NT2/D1 (cell line): ENCODE measurements around the gene TGFB3.

Experiments
- YY1 ChIP-seq: IDR thresholded peaks from 2 replicates; pipeline ENCODE4 v1.6.1; 2011; ENCODE audit not compliant: insufficient read length, insufficient read depth
- ZNF274 ChIP-seq: IDR thresholded peaks from 2 replicates; pipeline ENCODE4 v1.6.1; 2011; ENCODE audit warnings: mild to moderate bottlenecking, low read depth, low read length

DNA sequence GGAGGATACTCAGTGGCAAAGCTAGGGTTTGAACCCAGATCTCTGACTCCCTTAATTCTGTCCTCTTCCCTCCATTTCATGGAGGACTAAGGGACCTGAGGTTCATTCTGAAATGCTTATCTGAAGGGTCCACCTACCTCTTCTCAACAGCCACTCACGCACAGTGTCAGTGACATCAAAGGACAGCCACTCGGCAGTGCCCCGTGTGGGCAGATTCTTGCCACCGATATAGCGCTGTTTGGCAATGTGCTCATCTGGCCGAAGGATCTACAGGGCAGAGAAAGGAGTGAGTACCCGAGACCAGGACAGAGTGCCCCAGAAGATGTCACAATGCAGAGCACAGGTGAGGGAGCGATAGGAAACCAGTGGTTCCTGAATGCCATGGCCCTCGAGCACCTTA lies 10.8 kb downstream of the TGFB3 start:
- TF ChIP-seq ZNF274 (no peak), YY1 (no peak)
